Pancreas (tissue), 10 donors: ENCODE results near the gene USP20. TPM values are rescaled to one million over a fixed set of nuclear protein-coding genes. Genes with fewer than 3 reads are reported as not detected.
A peak's percentile ranks its signal among the peaks of the same experiment; 100 is the strongest.

ENCODE experiments used
- ATAC-seq, 4 donors: fragments of 200-7000 bp; cut with Tn5 transposase; one replicate each; pipeline versions ENCODE4 v1.8.0 to v1.9.1; 2020; ENCODE audit warnings: mild to moderate bottlenecking in 4 of 4, moderate library complexity in 4 of 4
- DNase-seq, 6 donors: peaks; one replicate each; pipeline ENCODE4 v3.0.0-alpha.2; 2020
- FAIRE-seq: peaks from 2 replicates; lab custom pipeline; 2012; peaks lifted over from hg19 to GRCh38; lab: Jason Lieb, UNC
- H3K27ac ChIP-seq, 4 donors: fragments of 200-600 bp; sonication (generic); 1 replicate in 3 of 4; 2 replicates in 1 of 4; pipeline versions ENCODE4 v1.5.0 to v1.8.0; 2020
- H3K27me3 ChIP-seq, 4 donors: fragments of 200-600 bp; one replicate each; pipeline ENCODE4 v1.8.0; 2021
- H3K36me3 ChIP-seq, 3 donors: fragments of 200-600 bp; sonication (generic) in 1 of 3; one replicate each; pipeline versions ENCODE4 v1.5.0 to v1.8.0; 2020 to 2021
- H3K4me1 ChIP-seq, 3 donors: fragments of 200-600 bp; one replicate each; pipeline ENCODE4 v1.8.0; 2021
- H3K4me3 ChIP-seq, 4 donors: fragments of 200-600 bp; sonication (generic) in 2 of 4; one replicate each; pipeline versions ENCODE4 v1.5.0 to v1.8.0; 2020 to 2021
- H3K9me3 ChIP-seq, 4 donors: fragments of 200-600 bp; one replicate each; pipeline ENCODE4 v1.8.0; 2021
- CTCF ChIP-seq, 4 donors: fragments of 200-600 bp; sonication (generic) in 3 of 4; IDR thresholded peaks; one replicate each; pipeline versions ENCODE4 v1.5.0 to v1.8.0; 2021; ENCODE audit warnings: antibody characterized with exemption in 4 of 4
- WGBS, 2 donors: extraction: QIAGEN DNeasy Blood & Tissue Kit; methylation state at CpG; one replicate each; pipeline ENCODE4 v1.1.7; 2013; 5-methylcytosine and 5-hydroxymethylcytosine counted together
- intact Hi-C, 3 donors: fragments of 100-400 bp; cut with DNase I; formaldehyde crosslinking; loops; one replicate each; pipeline versions ENCODE4 v1.11.1 to v1.14.2; 2022
- polyA plus RNA-seq, 2 donors: library from polyadenylated mRNA; stranded (reverse); fragments of 200-250 nt; gene quantifications; one replicate each; pipeline ENCODE4 v1.2.3, GENCODE V29; 2013
- total RNA-seq, 6 donors: library from RNA; stranded (reverse); fragmentation: NEBNext Ultra II Directional in 4 of 6; extraction: Animal tissue kit (Norgen Biotek cat#: 25700) in 4 of 6; gene quantifications; one replicate each; pipeline versions ENCODE4 v1.2.1 to v1.2.4, GENCODE V29; 2021 to 2023
- donor health status: healthy with polysubstance abuse.
- donor health status: DM: no; HTN: no; CAD: no; lungs with moderate emphysema.
- donor health status: DM: no; HTN: no; CAD: no.
- donor health status: control.
- donor health status: control.
- donor health status: Bipolar disorder and iron deficiency.
- donor health status: DM: yes; HTN: yes; CAD: no.
- donor health status: DM: no; HTN: no; CAD: no.
- donor health status: DM: no; HTN: no; CAD: no.
- donor health status: DM: yes; HTN: yes; CAD: no.

The USP20 gene
- total and polyA plus RNA-seq, 8 donors = 9.7 to 54.8 (median 14.0) TPM

- no peak for DNase-seq
- ATAC-seq = peak in 2 of 4 donors; percentile 15 to 42
- intact Hi-C loops = no loop called here
- H3K4me1 ChIP-seq = no peaks in the 10 kb centered on the region
- no peak for FAIRE-seq
- H3K27ac ChIP-seq = no peak overlapping the region
- H3K36me3 ChIP-seq = peaks cover 0 to 21% (median 0%) of the 10 kb centered on the region in 3 donors
- TF ChIP-seq CTCF (IDR thresholded peaks at IDR 0.05) = no peak
- no peak overlapping the region for H3K4me3 ChIP-seq
- H3K9me3 ChIP-seq = no peaks in the 10 kb centered on the region
- 82 to 83% methylated on average over 14 of the region's 14 CpGs for WGBS, 2 donors
- H3K27me3 ChIP-seq = no peaks in the 10 kb centered on the region
Observed at GRCh38 chr9:129863059-129863690, 27.9 kb downstream of the USP20 start.

GRCh38 chr9:129864991-129865647 lies 29.9 kb downstream of the USP20 start:
- H3K27me3 ChIP-seq = no peaks in the 10 kb centered on the region
- no peaks in the 10 kb centered on the region for H3K9me3 ChIP-seq
- H3K4me3 ChIP-seq = no peak overlapping the region
- DNase-seq = no peak
- 66 to 67% methylated on average over 11 of the region's 11 CpGs for WGBS, 2 donors
- no peak for FAIRE-seq
- no peak for ATAC-seq
- intact Hi-C loops = no loop called here
- H3K4me1 ChIP-seq = no peaks in the 10 kb centered on the region
- H3K36me3 ChIP-seq = peaks cover 0 to 16% (median 0%) of the 10 kb centered on the region in 3 donors
- no peak for TF ChIP-seq CTCF (IDR thresholded peaks at IDR 0.05)
- H3K27ac ChIP-seq = no peak overlapping the region

GRCh38 chr9:129865668-129866320 lies 30.5 kb downstream of the USP20 start:
- ATAC-seq = no peak
- no peak for DNase-seq
- no peak for FAIRE-seq
- Histone ChIP-seq H3K27me3 (no peaks in the 10 kb centered on the region), H3K4me3 (no peak overlapping the region), H3K9me3 (no peaks in the 10 kb centered on the region), H3K4me1 (no peaks in the 10 kb centered on the region), H3K36me3 (peaks cover 0 to 15% (median 0%) of the 10 kb centered on the region in 3 donors), H3K27ac (no peak overlapping the region)
- TF ChIP-seq CTCF (IDR thresholded peaks at IDR 0.05) = no peak
- intact Hi-C loops = no loop called here
- WGBS, 2 donors = 74 to 80% methylated on average over 14 of the region's 14 CpGs

- DNase-seq = no peak
- Histone ChIP-seq H3K4me3 (no peak overlapping the region), H3K9me3 (no peaks in the 10 kb centered on the region), H3K36me3 (peaks cover 0 to 7% (median 0%) of the 10 kb centered on the region in 3 donors), H3K27ac (no peak overlapping the region), H3K4me1 (no peaks in the 10 kb centered on the region), H3K27me3 (no peaks in the 10 kb centered on the region)
- intact Hi-C loops = no loop called here
- no peak for FAIRE-seq
- no peak for ATAC-seq
- TF ChIP-seq CTCF (IDR thresholded peaks at IDR 0.05) = no peak
- 83% methylated on average over 17 of the region's 17 CpGs for WGBS, 2 donors
Observed at GRCh38 chr9:129866394-129867135, 31.3 kb downstream of the USP20 start.
